Measurements from ENCODE around the gene RTP5. TPM values are rescaled to one million over a fixed set of nuclear protein-coding genes. Genes with fewer than 3 reads are reported as not detected.

Gene RTP5
- total RNA-seq, 1 experiment from 2014 or later = not detected

DNA sequence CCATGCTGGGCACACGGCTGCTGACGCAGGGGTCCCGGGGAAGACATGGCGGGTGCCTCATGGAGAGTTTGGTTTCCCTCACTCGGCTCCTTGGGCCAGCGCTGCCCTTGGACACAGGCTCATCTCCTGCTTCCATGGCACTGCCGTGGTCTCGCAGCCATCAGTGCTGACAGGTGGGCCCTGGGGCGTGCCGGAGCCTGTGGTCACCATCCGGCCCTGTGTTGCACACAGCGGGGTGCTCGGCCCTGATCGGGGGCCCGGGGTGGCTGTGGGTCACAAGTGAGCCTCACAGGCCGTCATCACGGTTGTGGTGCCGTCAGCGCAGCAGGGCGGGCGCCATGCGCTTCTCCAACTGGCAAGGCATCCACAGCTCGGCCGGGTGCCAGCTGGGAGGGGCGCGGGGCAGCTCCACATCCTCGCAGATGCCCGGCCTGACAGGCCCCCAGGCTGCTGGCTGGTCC is 582 bp downstream of the RTP5 start:
- no peak for TF ChIP-seq ZNF274 (IDR thresholded peaks at IDR 0.05; ENCODE audit: low read depth, low read length)
- TF ChIP-seq EZH2 (IDR thresholded peaks at IDR 0.05) = no peak
- TF ChIP-seq, protein P1, sequence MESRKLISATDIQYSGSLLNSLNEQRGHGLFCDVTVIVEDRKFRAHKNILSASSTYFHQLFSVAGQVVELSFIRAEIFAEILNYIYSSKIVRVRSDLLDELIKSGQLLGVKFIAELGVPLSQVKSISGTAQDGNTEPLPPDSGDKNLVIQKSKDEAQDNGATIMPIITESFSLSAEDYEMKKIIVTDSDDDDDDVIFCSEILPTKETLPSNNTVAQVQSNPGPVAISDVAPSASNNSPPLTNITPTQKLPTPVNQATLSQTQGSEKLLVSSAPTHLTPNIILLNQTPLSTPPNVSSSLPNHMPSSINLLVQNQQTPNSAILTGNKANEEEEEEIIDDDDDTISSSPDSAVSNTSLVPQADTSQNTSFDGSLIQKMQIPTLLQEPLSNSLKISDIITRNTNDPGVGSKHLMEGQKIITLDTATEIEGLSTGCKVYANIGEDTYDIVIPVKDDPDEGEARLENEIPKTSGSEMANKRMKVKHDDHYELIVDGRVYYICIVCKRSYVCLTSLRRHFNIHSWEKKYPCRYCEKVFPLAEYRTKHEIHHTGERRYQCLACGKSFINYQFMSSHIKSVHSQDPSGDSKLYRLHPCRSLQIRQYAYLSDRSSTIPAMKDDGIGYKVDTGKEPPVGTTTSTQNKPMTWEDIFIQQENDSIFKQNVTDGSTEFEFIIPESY (IDR thresholded peaks at IDR 0.05; ENCODE audit: extremely low read depth, insufficient replicate concordance, low read length) = no peak
- H3K27me3 ChIP-seq (ENCODE audit: insufficient read depth, low read length) = no peaks in the 10 kb centered on the region
- intact Hi-C loops (cut with micrococcal nuclease) = no loop called here

DNA sequence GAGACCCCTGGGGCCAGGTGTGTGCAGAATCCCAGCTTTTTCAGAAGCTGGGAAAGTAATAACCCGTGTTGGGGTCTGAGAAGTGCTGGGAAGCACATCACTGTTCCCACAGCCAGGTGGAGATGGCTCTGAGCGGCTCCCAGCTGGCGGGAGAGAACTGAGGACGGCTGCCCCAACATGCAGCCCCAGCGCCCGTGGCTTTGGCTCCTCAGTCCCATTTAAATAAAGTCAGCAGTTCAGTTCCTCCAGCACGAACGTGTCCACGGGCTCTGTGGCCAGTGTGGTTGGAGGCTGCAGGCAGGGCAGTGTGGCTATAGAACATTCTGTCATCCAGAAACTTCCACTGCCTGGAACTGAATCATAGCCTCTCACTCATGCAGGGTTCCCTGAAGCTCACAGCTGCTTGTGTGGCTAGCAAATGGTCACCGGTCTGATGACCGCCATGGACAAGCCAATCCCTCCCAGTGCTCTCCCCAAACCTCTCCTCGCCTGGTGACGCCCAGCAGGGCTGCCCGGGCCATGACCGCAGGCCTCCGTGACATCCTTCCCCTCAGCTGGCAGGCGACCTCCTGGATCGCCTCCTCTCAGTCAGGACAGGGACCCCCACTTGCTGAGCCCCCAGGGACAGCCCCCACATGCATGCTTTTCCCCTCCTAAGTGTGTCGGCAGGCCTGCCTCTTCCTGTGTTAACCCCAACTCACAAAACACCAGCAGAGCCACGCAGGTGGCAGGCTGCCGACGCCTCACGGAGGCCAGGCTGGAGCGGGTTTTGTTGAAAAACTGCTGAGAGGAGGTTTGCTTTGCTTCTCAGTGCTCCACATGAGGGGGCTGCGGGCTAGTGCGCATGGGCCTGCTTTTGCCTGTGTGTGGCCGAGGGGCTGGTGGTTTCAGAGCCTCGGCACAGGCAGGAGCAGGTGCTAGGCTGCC is 1.3 kb downstream of the RTP5 start:
- no peak overlapping the region for H3K4me2 ChIP-seq (ENCODE audit: low read length)
- H3K9me2 ChIP-seq (ENCODE audit: insufficient read depth) = no peaks in the 10 kb centered on the region
- H3K27ac ChIP-seq (ENCODE audit: low read depth, low read length) = no peak overlapping the region; the same call in 1 of the 2 replicates
- POLR2A ChIA-PET = no interaction called here
- DNase-seq (ENCODE audit: low read depth, low spot score) (no peak), ATAC-seq (no peak)
- RAD21 ChIA-PET (ENCODE audit: low non-redundant PET in 1 of 2, low total read pairs in 2 of 2, uncharacterized antibody in 2 of 2, unreplicated experiment in 2 of 2) = no interaction called here
- H3K36me3 ChIP-seq (ENCODE audit: control insufficient read depth in 1 of 2, insufficient read depth in 2 of 2, low read length in 2 of 2) = no peaks in the 10 kb centered on the region
- intact Hi-C loops (cut with micrococcal nuclease) = no loop called here
- TF ChIP-seq, protein P2, sequence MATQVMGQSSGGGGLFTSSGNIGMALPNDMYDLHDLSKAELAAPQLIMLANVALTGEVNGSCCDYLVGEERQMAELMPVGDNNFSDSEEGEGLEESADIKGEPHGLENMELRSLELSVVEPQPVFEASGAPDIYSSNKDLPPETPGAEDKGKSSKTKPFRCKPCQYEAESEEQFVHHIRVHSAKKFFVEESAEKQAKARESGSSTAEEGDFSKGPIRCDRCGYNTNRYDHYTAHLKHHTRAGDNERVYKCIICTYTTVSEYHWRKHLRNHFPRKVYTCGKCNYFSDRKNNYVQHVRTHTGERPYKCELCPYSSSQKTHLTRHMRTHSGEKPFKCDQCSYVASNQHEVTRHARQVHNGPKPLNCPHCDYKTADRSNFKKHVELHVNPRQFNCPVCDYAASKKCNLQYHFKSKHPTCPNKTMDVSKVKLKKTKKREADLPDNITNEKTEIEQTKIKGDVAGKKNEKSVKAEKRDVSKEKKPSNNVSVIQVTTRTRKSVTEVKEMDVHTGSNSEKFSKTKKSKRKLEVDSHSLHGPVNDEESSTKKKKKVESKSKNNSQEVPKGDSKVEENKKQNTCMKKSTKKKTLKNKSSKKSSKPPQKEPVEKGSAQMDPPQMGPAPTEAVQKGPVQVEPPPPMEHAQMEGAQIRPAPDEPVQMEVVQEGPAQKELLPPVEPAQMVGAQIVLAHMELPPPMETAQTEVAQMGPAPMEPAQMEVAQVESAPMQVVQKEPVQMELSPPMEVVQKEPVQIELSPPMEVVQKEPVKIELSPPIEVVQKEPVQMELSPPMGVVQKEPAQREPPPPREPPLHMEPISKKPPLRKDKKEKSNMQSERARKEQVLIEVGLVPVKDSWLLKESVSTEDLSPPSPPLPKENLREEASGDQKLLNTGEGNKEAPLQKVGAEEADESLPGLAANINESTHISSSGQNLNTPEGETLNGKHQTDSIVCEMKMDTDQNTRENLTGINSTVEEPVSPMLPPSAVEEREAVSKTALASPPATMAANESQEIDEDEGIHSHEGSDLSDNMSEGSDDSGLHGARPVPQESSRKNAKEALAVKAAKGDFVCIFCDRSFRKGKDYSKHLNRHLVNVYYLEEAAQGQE (IDR thresholded peaks at IDR 0.05; ENCODE audit: low read depth) = no peak
- no peak for TF ChIP-seq SP1 (IDR thresholded peaks at IDR 0.05; ENCODE audit: low read depth)
- TF ChIP-seq ZNF274 (IDR thresholded peaks at IDR 0.05; ENCODE audit: low read depth, low read length) = no peak
- TF ChIP-seq CBX3 (IDR thresholded peaks at IDR 0.05; ENCODE audit: low read depth) = no peak
- TF ChIP-seq, protein P3, sequence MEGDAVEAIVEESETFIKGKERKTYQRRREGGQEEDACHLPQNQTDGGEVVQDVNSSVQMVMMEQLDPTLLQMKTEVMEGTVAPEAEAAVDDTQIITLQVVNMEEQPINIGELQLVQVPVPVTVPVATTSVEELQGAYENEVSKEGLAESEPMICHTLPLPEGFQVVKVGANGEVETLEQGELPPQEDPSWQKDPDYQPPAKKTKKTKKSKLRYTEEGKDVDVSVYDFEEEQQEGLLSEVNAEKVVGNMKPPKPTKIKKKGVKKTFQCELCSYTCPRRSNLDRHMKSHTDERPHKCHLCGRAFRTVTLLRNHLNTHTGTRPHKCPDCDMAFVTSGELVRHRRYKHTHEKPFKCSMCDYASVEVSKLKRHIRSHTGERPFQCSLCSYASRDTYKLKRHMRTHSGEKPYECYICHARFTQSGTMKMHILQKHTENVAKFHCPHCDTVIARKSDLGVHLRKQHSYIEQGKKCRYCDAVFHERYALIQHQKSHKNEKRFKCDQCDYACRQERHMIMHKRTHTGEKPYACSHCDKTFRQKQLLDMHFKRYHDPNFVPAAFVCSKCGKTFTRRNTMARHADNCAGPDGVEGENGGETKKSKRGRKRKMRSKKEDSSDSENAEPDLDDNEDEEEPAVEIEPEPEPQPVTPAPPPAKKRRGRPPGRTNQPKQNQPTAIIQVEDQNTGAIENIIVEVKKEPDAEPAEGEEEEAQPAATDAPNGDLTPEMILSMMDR (IDR thresholded peaks at IDR 0.05 in 2 of 3, conservative IDR thresholded peaks at IDR 0.05 in 1 of 3; ENCODE audit: borderline replicate concordance in 1 of 3, insufficient read depth in 1 of 3, low read depth in 2 of 3, low read length in 2 of 3) = no peak
- TF ChIP-seq SRF (IDR thresholded peaks at IDR 0.05; ENCODE audit: low read depth) = no peak
- no peak for TF ChIP-seq POLR2AphosphoS5 (IDR thresholded peaks at IDR 0.05; ENCODE audit: low read depth, low read length)
- CTCF ChIA-PET = no interaction called here
- H3K4me1 ChIP-seq (ENCODE audit: control insufficient read depth in 1 of 2, insufficient read depth in 2 of 2, low read length in 2 of 2) = no peaks in the 10 kb centered on the region
- H2AFZ ChIP-seq (ENCODE audit: low read depth, low read length, poor library complexity, severe bottlenecking) = no peak overlapping the region
- peaks cover 0 to 6% of the 10 kb centered on the region in 2 experiments; a peak in 1 of 4 replicates for H3K9me3 ChIP-seq (ENCODE audit: control insufficient read depth in 1 of 2, insufficient read depth in 1 of 2, low read depth in 1 of 2, low read length in 2 of 2)
- H3K4me3 ChIP-seq (replicated peaks in 1 of 2; ENCODE audit: low read depth in 1 of 2, low read length in 2 of 2) = no peak overlapping the region
- H3K9ac ChIP-seq (ENCODE audit: low read length) = no peak overlapping the region
- no peaks in the 10 kb centered on the region for H3K27me3 ChIP-seq (ENCODE audit: insufficient read depth, low read length)
- H4K20me1 ChIP-seq (ENCODE audit: insufficient read depth) = no peaks in the 10 kb centered on the region
- H3K79me2 ChIP-seq (ENCODE audit: insufficient read depth, low read length) = no peaks in the 10 kb centered on the region
- no TSS peak for BruUV-seq (replicated peaks)

More for the DNA sequence above, 582 bp downstream of the RTP5 start:
- ChIA-PET POLR2A (no interaction called here), RAD21 (ENCODE audit: low non-redundant PET in 1 of 2, low total read pairs in 2 of 2, uncharacterized antibody in 2 of 2, unreplicated experiment in 2 of 2) (no interaction called here), CTCF (no interaction called here)
- Histone ChIP-seq H3K9me2 (ENCODE audit: insufficient read depth) (no peaks in the 10 kb centered on the region), H3K9ac (ENCODE audit: low read length) (no peak overlapping the region), H3K4me1 (ENCODE audit: control insufficient read depth in 1 of 2, insufficient read depth in 2 of 2, low read length in 2 of 2) (no peaks in the 10 kb centered on the region), H3K4me2 (ENCODE audit: low read length) (no peak overlapping the region), H3K9me3 (ENCODE audit: control insufficient read depth in 1 of 2, insufficient read depth in 1 of 2, low read depth in 1 of 2, low read length in 2 of 2) (peaks cover 0 to 6% of the 10 kb centered on the region in 2 experiments; a peak in 1 of 4 replicates), H2AFZ (ENCODE audit: low read depth, low read length, poor library complexity, severe bottlenecking) (no peak overlapping the region), H3K27ac (ENCODE audit: low read depth, low read length) (no peak overlapping the region; the same call in 1 of the 2 replicates), H3K79me2 (ENCODE audit: insufficient read depth, low read length) (no peaks in the 10 kb centered on the region), H4K20me1 (ENCODE audit: insufficient read depth) (no peaks in the 10 kb centered on the region), H3K4me3 (replicated peaks in 1 of 2; ENCODE audit: low read depth in 1 of 2, low read length in 2 of 2) (no peak overlapping the region), H3K36me3 (ENCODE audit: control insufficient read depth in 1 of 2, insufficient read depth in 2 of 2, low read length in 2 of 2) (no peaks in the 10 kb centered on the region)
- BruUV-seq (replicated peaks) = no TSS peak
- ATAC-seq = no peak
- no peak for DNase-seq (ENCODE audit: low read depth, low spot score)

Measured in HCT116 (cell line).